ENCODE data around the gene EXOG. TPM values are rescaled to one million over a fixed set of nuclear protein-coding genes. Genes with fewer than 3 reads are reported as not detected.

EXOG gene
- total RNA-seq, 1 experiment from 2014 or later, result 13.7 TPM

- TF ChIP-seq CREB1 (CRISPR knock-in tag; IDR thresholded peaks at IDR 0.05) (no peak), TEAD4 (CRISPR knock-in tag; IDR thresholded peaks at IDR 0.05) (no peak), AFF4 (CRISPR knock-in tag; IDR thresholded peaks at IDR 0.05; ENCODE audit: borderline replicate concordance) (no peak)
- DNase-seq (ENCODE audit: low spot score), result no peak
- ChIA-PET POLR2A (no interaction called here), CTCF (no interaction called here)
- Mint-ChIP-seq H3K4me1 (peaks cover 24% of the 10 kb centered on the region), H3K27ac (no peak overlapping the region), H3K27me3 (ENCODE audit: low read depth) (no peaks in the 10 kb centered on the region), H3K9me3 (no peaks in the 10 kb centered on the region), H3K4me3 (no peak overlapping the region), H3K36me3 (peaks cover 33% of the 10 kb centered on the region)
- ATAC-seq, result no peak
These were observed 18.9 kb upstream of the EXOG start for GRCh38 chr3:38477057-38477820.

GRCh38 chr3:38477839-38478450 is 18.2 kb upstream of the EXOG start:
- Mint-ChIP-seq H3K27ac (no peak overlapping the region), H3K9me3 (no peaks in the 10 kb centered on the region), H3K4me3 (no peak overlapping the region), H3K4me1 (peaks cover 21% of the 10 kb centered on the region), H3K36me3 (peaks cover 40% of the 10 kb centered on the region), H3K27me3 (ENCODE audit: low read depth) (no peaks in the 10 kb centered on the region)
- DNase-seq (ENCODE audit: low spot score) (no peak), ATAC-seq (no peak)
- CTCF ChIA-PET, result interaction anchor here (0.6 to 0.9 kb wide), 3 partner anchors 65 to 176 kb away, joined by 3 to 5 read pairs (median 3); no protein-coding TSS in a partner anchor
- TF ChIP-seq ZNF423 (CRISPR knock-in tag; IDR thresholded peaks at IDR 0.05) (no peak), MYBL2 (CRISPR knock-in tag; IDR thresholded peaks at IDR 0.05) (no peak), USF2 (CRISPR knock-in tag; IDR thresholded peaks at IDR 0.05) (no peak), IRF2 (CRISPR knock-in tag; IDR thresholded peaks at IDR 0.05; ENCODE audit: borderline replicate concordance, low read depth) (no peak), FOXJ3 (CRISPR knock-in tag; IDR thresholded peaks at IDR 0.05; ENCODE audit: borderline replicate concordance) (no peak), ZBTB43 (CRISPR knock-in tag; IDR thresholded peaks at IDR 0.05) (no peak), ZNF512 (CRISPR knock-in tag; IDR thresholded peaks at IDR 0.05; ENCODE audit: borderline replicate concordance) (no peak), NFYB (CRISPR knock-in tag; conservative IDR thresholded peaks at IDR 0.05; ENCODE audit: low read depth) (no peak)
- POLR2A ChIA-PET, result no interaction called here

- Mint-ChIP-seq H3K4me3 (no peak overlapping the region), H3K36me3 (peaks cover 48% of the 10 kb centered on the region), H3K27me3 (ENCODE audit: low read depth) (no peaks in the 10 kb centered on the region), H3K4me1 (peaks cover 14% of the 10 kb centered on the region), H3K27ac (no peak overlapping the region), H3K9me3 (no peaks in the 10 kb centered on the region)
- no peak for ATAC-seq
- DNase-seq (ENCODE audit: low spot score), result no peak
- CTCF ChIA-PET, result interaction anchor here (0.6 to 0.9 kb wide), 4 partner anchors 66 to 175 kb away, joined by 3 to 5 read pairs (median 3); no protein-coding TSS in a partner anchor
- POLR2A ChIA-PET, result no interaction called here
- no peak for TF ChIP-seq ZBTB21 (CRISPR knock-in tag; IDR thresholded peaks at IDR 0.05; ENCODE audit: borderline replicate concordance)
- no peak for TF ChIP-seq ZNF396 (CRISPR knock-in tag; IDR thresholded peaks at IDR 0.05; ENCODE audit: borderline replicate concordance)
- no peak for TF ChIP-seq ZBTB43 (CRISPR knock-in tag; IDR thresholded peaks at IDR 0.05)
- TF ChIP-seq NFYB (CRISPR knock-in tag; conservative IDR thresholded peaks at IDR 0.05; ENCODE audit: low read depth), result no peak
- no peak for TF ChIP-seq KAT7 (CRISPR knock-in tag; IDR thresholded peaks at IDR 0.05; ENCODE audit: borderline replicate concordance)
- TF ChIP-seq MYBL2 (CRISPR knock-in tag; IDR thresholded peaks at IDR 0.05), result no peak
- TF ChIP-seq E2F1 (CRISPR knock-in tag; IDR thresholded peaks at IDR 0.05), result no peak
- TF ChIP-seq NFATC4 (CRISPR knock-in tag; IDR thresholded peaks at IDR 0.05), result no peak
- no peak for TF ChIP-seq MXD4 (CRISPR knock-in tag; IDR thresholded peaks at IDR 0.05; ENCODE audit: borderline replicate concordance)
- no peak for TF ChIP-seq EMX1 (CRISPR knock-in tag; IDR thresholded peaks at IDR 0.05)
- TF ChIP-seq NR3C1 (CRISPR knock-in tag; conservative IDR thresholded peaks at IDR 0.05; ENCODE audit: low read depth), result no peak
- TF ChIP-seq ZNF263 (CRISPR knock-in tag; IDR thresholded peaks at IDR 0.05; ENCODE audit: low read depth), result no peak
These were observed 17.2 kb upstream of the EXOG start for GRCh38 chr3:38478901-38479300.

Measured in WTC11 (cell line).